ENCODE measurements around the gene SYTL3.
"Not testable (repeated sequence)": the region's sequence is repeated elsewhere in the genome, so short reads cannot be mapped to it uniquely, and the experiment has no call there.

SYTL3 gene

GRCh38 chr6:158694913-158695312 lies 45.1 kb downstream of the SYTL3 start:
- no peak overlapping the region for H3K4me3 ChIP-seq (ENCODE audit: low read length)
- DNase-seq (ENCODE audit: low read depth) = no peak
- TF ChIP-seq, protein P1, sequence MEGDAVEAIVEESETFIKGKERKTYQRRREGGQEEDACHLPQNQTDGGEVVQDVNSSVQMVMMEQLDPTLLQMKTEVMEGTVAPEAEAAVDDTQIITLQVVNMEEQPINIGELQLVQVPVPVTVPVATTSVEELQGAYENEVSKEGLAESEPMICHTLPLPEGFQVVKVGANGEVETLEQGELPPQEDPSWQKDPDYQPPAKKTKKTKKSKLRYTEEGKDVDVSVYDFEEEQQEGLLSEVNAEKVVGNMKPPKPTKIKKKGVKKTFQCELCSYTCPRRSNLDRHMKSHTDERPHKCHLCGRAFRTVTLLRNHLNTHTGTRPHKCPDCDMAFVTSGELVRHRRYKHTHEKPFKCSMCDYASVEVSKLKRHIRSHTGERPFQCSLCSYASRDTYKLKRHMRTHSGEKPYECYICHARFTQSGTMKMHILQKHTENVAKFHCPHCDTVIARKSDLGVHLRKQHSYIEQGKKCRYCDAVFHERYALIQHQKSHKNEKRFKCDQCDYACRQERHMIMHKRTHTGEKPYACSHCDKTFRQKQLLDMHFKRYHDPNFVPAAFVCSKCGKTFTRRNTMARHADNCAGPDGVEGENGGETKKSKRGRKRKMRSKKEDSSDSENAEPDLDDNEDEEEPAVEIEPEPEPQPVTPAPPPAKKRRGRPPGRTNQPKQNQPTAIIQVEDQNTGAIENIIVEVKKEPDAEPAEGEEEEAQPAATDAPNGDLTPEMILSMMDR (conservative IDR thresholded peaks at IDR 0.05; ENCODE audit: low read length) = no peak

GRCh38 chr6:158697811-158698210 lies 48.0 kb downstream of the SYTL3 start:
- no peak overlapping the region for H3K4me3 ChIP-seq (ENCODE audit: low read length)
- DNase-seq (ENCODE audit: low read depth) = peak; percentile 80
- TF ChIP-seq, protein P1 (conservative IDR thresholded peaks at IDR 0.05; ENCODE audit: low read length) = no peak

DNA sequence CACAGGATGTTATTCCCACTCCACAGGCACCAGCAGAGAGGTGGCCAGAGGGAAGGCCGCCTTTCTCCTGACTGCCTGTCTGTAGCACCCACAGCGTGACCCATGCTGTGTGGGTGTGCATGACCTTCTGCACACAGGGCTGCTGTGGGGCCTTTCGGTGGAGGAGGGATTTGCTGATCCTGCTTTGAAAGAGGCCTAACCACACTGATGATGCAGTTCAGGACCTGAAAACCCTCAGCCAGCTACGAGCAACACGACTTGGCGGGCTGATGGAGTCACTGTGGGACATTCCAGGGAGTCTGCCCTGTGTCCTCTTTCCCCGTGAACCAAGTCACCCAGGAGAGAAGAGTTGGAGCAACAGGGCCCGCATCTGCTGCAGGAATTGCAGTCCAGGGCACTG lies 49.1 kb downstream of the SYTL3 start:
- no peak for DNase-seq (ENCODE audit: low read depth)
- TF ChIP-seq, protein P1 (conservative IDR thresholded peaks at IDR 0.05; ENCODE audit: low read length) = no peak
- H3K4me3 ChIP-seq (ENCODE audit: low read length) = no peak overlapping the region

DNA sequence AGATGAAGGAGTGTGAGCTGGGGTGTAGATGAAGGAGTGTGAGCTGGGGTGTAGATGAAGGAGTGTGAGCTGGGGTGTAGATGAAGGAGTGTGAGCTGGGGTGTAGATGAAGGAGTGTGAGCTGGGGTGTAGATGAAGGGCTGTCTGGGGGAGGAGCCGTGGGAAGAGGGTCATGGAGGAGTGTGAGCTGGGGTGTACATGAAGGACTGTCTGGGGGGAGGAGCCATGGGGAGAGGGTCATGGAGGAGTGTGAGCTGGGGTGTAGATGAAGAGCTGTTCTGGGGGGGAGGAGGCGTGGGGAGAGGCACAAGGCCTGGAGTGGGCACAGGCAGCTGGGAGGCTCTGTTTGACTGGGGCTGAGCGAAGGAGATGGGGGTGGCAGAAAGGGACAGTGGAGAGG lies 51.4 kb downstream of the SYTL3 start:
- not testable (repeated sequence) for H3K4me3 ChIP-seq (ENCODE audit: low read length); DNase-seq (ENCODE audit: low read depth)

GRCh38 chr6:158703111-158703836 lies 53.4 kb downstream of the SYTL3 start:
- no peak for DNase-seq (ENCODE audit: low read depth)
- TF ChIP-seq, protein P1 (conservative IDR thresholded peaks at IDR 0.05; ENCODE audit: low read length) = no peak
- no peak overlapping the region for H3K4me3 ChIP-seq (ENCODE audit: low read length)

GRCh38 chr6:158703837-158704822 lies 54.3 kb downstream of the SYTL3 start:
- peak; percentile 51 for DNase-seq (ENCODE audit: low read depth)
- peak overlapping the region; percentile 68 for H3K4me3 ChIP-seq (ENCODE audit: low read length)
- TF ChIP-seq, protein P1 (conservative IDR thresholded peaks at IDR 0.05; ENCODE audit: low read length) = peak; percentile 76

GRCh38 chr6:158705386-158706126 lies 55.7 kb downstream of the SYTL3 start:
- DNase-seq (ENCODE audit: low read depth) = no peak
- TF ChIP-seq, protein P1 (conservative IDR thresholded peaks at IDR 0.05; ENCODE audit: low read length) = no peak
- no peak overlapping the region for H3K4me3 ChIP-seq (ENCODE audit: low read length)

Measured in AG10803 (cell line).